HCT116 (cell line): ENCODE data around the gene SLC24A2. TPM values are rescaled to one million over a fixed set of nuclear protein-coding genes. Genes with fewer than 3 reads are reported as not detected.

Source experiments
- ATAC-seq: fragments of 200-7000 bp; cut with Tn5 transposase; 2 replicates; pipeline ENCODE4 v1.9.1; 2020; ENCODE audit warnings: mild to moderate bottlenecking, moderate library complexity
- BruUV-seq: library from RNA; stranded (reverse); fragments of 400-500 nt; replicated peaks from 2 replicates; lab custom pipeline; 2021; lab: Mats Ljungman, UMichigan
- CTCF ChIA-PET: fragments of 300-600 bp; sonication (Branson Sonifier 250); formaldehyde crosslinking; loops from one replicate; lab custom pipeline; 2021; ENCODE audit warnings: antibody characterized with exemption; lab: Charles Lee
- POLR2A ChIA-PET: fragments of 300-600, 350-600 bp; sonication (Branson Sonifier 250); formaldehyde crosslinking; loops from one replicate; lab custom pipeline; 2021; ENCODE audit warnings: antibody characterized with exemption; lab: Charles Lee
- RAD21 ChIA-PET, 2 experiments: fragments of 300-600 bp; sonication (Branson Sonifier 250); formaldehyde crosslinking; loops; one replicate each; lab custom pipeline; 2023; ENCODE audit warnings: low total read pairs in 2 of 2; ENCODE audit not compliant: uncharacterized antibody in 2 of 2, unreplicated experiment in 2 of 2, low non-redundant PET in 1 of 2; lab: Charles Lee
- DNase-seq: peaks from one replicate; pipeline ENCODE4 v3.0.0-alpha.2; 2010; ENCODE audit warnings: low read depth, low spot score
- H2AFZ ChIP-seq: fragments of 200-600 bp; shearing (Covaris generic), sonication (generic); 2 replicates; pipeline ENCODE4 v1.6.1; 2017; ENCODE audit warnings: low read depth, mixed run types, mixed read lengths, antibody characterized with exemption, low read length; ENCODE audit not compliant: poor library complexity, severe bottlenecking
- H3K27ac ChIP-seq: 2 replicates; pipeline ENCODE4 v1.5.1; 2012; ENCODE audit warnings: low read depth, low read length
- H3K27me3 ChIP-seq: fragments of 200-600 bp; sonication (generic); 2 replicates; pipeline ENCODE4 v1.6.1; 2016; ENCODE audit warnings: mixed run types, low read length, mixed read lengths; ENCODE audit not compliant: insufficient read depth
- H3K36me3 ChIP-seq, 2 experiments: fragments of 200-500 bp in 1 of 2; fragments of 200-600 bp in 1 of 2; sonication (Bioruptor generic) in 1 of 2; sonication (generic) in 1 of 2; 2 replicates each; pipeline versions ENCODE4 v1.5.1 to v1.6.1; 2014 to 2016; ENCODE audit warnings: low read length in 2 of 2, inconsistent platforms in 1 of 2, mixed read lengths in 1 of 2, mixed run types in 1 of 2; ENCODE audit not compliant: insufficient read depth in 2 of 2, control insufficient read depth in 1 of 2
- H3K4me1 ChIP-seq, 2 experiments: fragments of 200-600 bp in 1 of 2; sonication (generic) in 1 of 2; 2 replicates each; pipeline versions ENCODE4 v1.5.1 to v1.6.1; 2012 to 2017; ENCODE audit warnings: low read length in 2 of 2, inconsistent platforms in 1 of 2, mild to moderate bottlenecking in 1 of 2, mixed read lengths in 1 of 2, mixed run types in 1 of 2, moderate library complexity in 1 of 2; ENCODE audit not compliant: insufficient read depth in 2 of 2, control insufficient read depth in 1 of 2
- H3K4me2 ChIP-seq: fragments of 200-600 bp; sonication (generic); 2 replicates; pipeline ENCODE4 v1.6.1; 2017; ENCODE audit warnings: mixed run types, low read length, mixed read lengths
- H3K4me3 ChIP-seq, 2 experiments: fragments of 200-600 bp in 1 of 2; sonication (generic) in 1 of 2; replicated peaks in 1 of 2; 2 replicates each; pipeline ENCODE4 v1.5.1; 2011 to 2016; ENCODE audit warnings: low read length in 2 of 2, control low read depth in 1 of 2, low read depth in 1 of 2, mild to moderate bottlenecking in 1 of 2, mixed read lengths in 1 of 2, mixed run types in 1 of 2
- H3K79me2 ChIP-seq: fragments of 200-600 bp; sonication (generic); 2 replicates; pipeline ENCODE4 v1.6.1; 2017; ENCODE audit warnings: mild to moderate bottlenecking, mixed run types, low read length, moderate library complexity, mixed read lengths; ENCODE audit not compliant: insufficient read depth
- H3K9ac ChIP-seq: fragments of 200-600 bp; sonication (generic); 2 replicates; pipeline ENCODE4 v1.6.1; 2016; ENCODE audit warnings: low read length, mixed read lengths
- H3K9me2 ChIP-seq: fragments of 200-600 bp; sonication (generic), shearing (Covaris generic); 2 replicates; pipeline ENCODE4 v1.6.1; 2017; ENCODE audit warnings: mixed run types, mild to moderate bottlenecking, moderate library complexity; ENCODE audit not compliant: insufficient read depth
- H3K9me3 ChIP-seq, 2 experiments: fragments of 200-500 bp in 1 of 2; fragments of 200-600 bp in 1 of 2; sonication (Bioruptor generic) in 1 of 2; sonication (generic) in 1 of 2; 2 replicates each; pipeline ENCODE4 v1.6.1; 2014 to 2017; ENCODE audit warnings: low read length in 2 of 2, mixed read lengths in 2 of 2, inconsistent platforms in 1 of 2, low read depth in 1 of 2, mild to moderate bottlenecking in 1 of 2, mixed run types in 1 of 2, moderate library complexity in 1 of 2; ENCODE audit not compliant: control insufficient read depth in 1 of 2, insufficient read depth in 1 of 2
- H4K20me1 ChIP-seq: fragments of 200-600 bp; sonication (generic), shearing (Covaris generic); 2 replicates; pipeline ENCODE4 v1.6.1; 2017; ENCODE audit warnings: mixed run types, mild to moderate bottlenecking, moderate library complexity; ENCODE audit not compliant: insufficient read depth
- ELF1 ChIP-seq: IDR thresholded peaks from 2 replicates; pipeline ENCODE4 v1.6.1; 2012; ENCODE audit warnings: low read depth, borderline replicate concordance
- ZBTB33 ChIP-seq: IDR thresholded peaks from 2 replicates; pipeline ENCODE4 v1.6.1; 2011; ENCODE audit warnings: mild to moderate bottlenecking, low read length, moderate library complexity; ENCODE audit not compliant: insufficient replicate concordance; ENCODE audit errors: extremely low read depth
- intact Hi-C: fragments of 100-400 bp; cut with micrococcal nuclease; formaldehyde crosslinking; loops from 2 replicates; pipeline ENCODE4 v1.10.0; 2022
- total RNA-seq: library from RNA; stranded (reverse); gene quantifications from one replicate; pipeline ENCODE4 v1.2.1, GENCODE V29; 2021; ENCODE audit not compliant: unreplicated experiment
- TF ChIP-seq, protein P1 (sequence below), 3 experiments: fragments of 200-600 bp in 1 of 3; sonication (generic) in 1 of 3; IDR thresholded peaks in 2 of 3; conservative IDR thresholded peaks in 1 of 3; 2 replicates each; pipeline ENCODE4 v1.5.1; 2012 to 2017; ENCODE audit warnings: low read depth in 2 of 3, low read length in 2 of 3, antibody characterized with exemption in 1 of 3, borderline replicate concordance in 1 of 3, control low read depth in 1 of 3, mild to moderate bottlenecking in 1 of 3, mixed read lengths in 1 of 3, mixed run types in 1 of 3, moderate library complexity in 1 of 3; ENCODE audit not compliant: insufficient read depth in 1 of 3
- TF ChIP-seq, protein P2 (sequence below): IDR thresholded peaks from 2 replicates; pipeline ENCODE4 v1.6.1; 2012; ENCODE audit warnings: low read depth

Gene SLC24A2
- total RNA-seq, 1 experiment from 2014 or later = not detected

DNA sequence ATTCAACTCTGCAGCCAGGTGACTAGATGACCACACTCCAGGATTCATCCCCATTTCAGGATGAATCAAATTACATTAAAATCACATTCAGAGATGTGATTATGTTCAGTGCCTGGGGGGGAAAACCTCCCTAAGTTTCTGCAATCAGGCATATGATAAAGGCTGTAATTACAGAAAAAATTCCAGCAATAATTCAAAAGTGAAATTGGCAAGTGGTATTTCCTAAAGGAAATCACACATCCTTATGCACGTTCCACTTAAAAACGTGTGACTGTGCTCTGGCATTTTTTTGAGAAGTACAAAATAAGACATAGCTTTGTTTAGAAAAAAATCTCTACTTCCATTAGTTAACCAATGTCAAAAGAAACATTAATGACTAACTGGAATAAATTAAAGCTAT lies 5.3 kb downstream of the SLC24A2 start:
- Histone ChIP-seq H3K79me2 (no peaks in the 10 kb centered on the region), H3K4me3 (no peak overlapping the region), H3K4me2 (no peak overlapping the region), H3K4me1 (no peaks in the 10 kb centered on the region), H3K36me3 (no peaks in the 10 kb centered on the region), H3K27me3 (no peaks in the 10 kb centered on the region), H2AFZ (no peak overlapping the region), H3K9ac (no peak overlapping the region), H3K9me2 (no peaks in the 10 kb centered on the region), H4K20me1 (no peaks in the 10 kb centered on the region), H3K27ac (no peak overlapping the region), H3K9me3 (no peaks in the 10 kb centered on the region)
- ChIA-PET POLR2A (no interaction called here), CTCF (no interaction called here), RAD21 (no interaction called here)
- DNase-seq = no peak
- TF ChIP-seq ZBTB33 (no peak), ELF1 (no peak)
- TF ChIP-seq, protein P1, sequence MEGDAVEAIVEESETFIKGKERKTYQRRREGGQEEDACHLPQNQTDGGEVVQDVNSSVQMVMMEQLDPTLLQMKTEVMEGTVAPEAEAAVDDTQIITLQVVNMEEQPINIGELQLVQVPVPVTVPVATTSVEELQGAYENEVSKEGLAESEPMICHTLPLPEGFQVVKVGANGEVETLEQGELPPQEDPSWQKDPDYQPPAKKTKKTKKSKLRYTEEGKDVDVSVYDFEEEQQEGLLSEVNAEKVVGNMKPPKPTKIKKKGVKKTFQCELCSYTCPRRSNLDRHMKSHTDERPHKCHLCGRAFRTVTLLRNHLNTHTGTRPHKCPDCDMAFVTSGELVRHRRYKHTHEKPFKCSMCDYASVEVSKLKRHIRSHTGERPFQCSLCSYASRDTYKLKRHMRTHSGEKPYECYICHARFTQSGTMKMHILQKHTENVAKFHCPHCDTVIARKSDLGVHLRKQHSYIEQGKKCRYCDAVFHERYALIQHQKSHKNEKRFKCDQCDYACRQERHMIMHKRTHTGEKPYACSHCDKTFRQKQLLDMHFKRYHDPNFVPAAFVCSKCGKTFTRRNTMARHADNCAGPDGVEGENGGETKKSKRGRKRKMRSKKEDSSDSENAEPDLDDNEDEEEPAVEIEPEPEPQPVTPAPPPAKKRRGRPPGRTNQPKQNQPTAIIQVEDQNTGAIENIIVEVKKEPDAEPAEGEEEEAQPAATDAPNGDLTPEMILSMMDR (IDR thresholded peaks at IDR 0.05 in 2 of 3, conservative IDR thresholded peaks at IDR 0.05 in 1 of 3; ENCODE audit: borderline replicate concordance in 1 of 3, insufficient read depth in 1 of 3, low read depth in 2 of 3, low read length in 2 of 3) = no peak
- TF ChIP-seq, protein P2, sequence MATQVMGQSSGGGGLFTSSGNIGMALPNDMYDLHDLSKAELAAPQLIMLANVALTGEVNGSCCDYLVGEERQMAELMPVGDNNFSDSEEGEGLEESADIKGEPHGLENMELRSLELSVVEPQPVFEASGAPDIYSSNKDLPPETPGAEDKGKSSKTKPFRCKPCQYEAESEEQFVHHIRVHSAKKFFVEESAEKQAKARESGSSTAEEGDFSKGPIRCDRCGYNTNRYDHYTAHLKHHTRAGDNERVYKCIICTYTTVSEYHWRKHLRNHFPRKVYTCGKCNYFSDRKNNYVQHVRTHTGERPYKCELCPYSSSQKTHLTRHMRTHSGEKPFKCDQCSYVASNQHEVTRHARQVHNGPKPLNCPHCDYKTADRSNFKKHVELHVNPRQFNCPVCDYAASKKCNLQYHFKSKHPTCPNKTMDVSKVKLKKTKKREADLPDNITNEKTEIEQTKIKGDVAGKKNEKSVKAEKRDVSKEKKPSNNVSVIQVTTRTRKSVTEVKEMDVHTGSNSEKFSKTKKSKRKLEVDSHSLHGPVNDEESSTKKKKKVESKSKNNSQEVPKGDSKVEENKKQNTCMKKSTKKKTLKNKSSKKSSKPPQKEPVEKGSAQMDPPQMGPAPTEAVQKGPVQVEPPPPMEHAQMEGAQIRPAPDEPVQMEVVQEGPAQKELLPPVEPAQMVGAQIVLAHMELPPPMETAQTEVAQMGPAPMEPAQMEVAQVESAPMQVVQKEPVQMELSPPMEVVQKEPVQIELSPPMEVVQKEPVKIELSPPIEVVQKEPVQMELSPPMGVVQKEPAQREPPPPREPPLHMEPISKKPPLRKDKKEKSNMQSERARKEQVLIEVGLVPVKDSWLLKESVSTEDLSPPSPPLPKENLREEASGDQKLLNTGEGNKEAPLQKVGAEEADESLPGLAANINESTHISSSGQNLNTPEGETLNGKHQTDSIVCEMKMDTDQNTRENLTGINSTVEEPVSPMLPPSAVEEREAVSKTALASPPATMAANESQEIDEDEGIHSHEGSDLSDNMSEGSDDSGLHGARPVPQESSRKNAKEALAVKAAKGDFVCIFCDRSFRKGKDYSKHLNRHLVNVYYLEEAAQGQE = no peak
- BruUV-seq = no TSS peak
- intact Hi-C loops = no loop called here
- no peak for ATAC-seq
